Measurements from ENCODE around the gene AK9.

DNA sequence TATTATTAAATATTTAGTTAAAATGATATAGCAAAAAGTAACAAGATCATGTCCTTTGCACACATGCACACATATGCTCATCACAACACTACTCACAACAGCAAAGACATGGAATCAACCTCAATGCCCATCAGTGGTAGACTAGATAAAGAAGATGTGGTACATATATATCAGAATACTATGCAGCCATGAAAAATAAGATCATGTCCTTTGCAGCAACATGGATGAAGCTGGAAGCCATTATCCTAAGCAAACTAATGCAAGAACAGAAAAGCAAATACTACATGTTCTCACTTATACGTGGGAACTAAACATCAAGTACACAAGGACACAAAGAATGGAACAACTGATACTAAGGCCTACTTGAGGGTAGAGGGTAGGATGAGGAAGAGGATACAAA, 14.3 kb downstream of the AK9 start:
- TF ChIP-seq POLR2AphosphoS5 (IDR thresholded peaks at IDR 0.05; ENCODE audit: borderline replicate concordance, low read depth, low read length), result no peak
- no peak for TF ChIP-seq EZH2 (IDR thresholded peaks at IDR 0.05)
- no peak for TF ChIP-seq FOXP2 (optimal IDR thresholded peaks at IDR 0.05; ENCODE audit: control extremely low read depth, extremely low read length, insufficient read depth)

All from SK-N-MC (cell line).